GM18909 (cell line): ENCODE data around the gene MSMO1.
"Not testable (repeated sequence)": the region's sequence is repeated elsewhere in the genome, so short reads cannot be mapped to it uniquely, and the experiment has no call there.

Source experiments
- ATAC-seq: cut with Tn5 transposase; IDR thresholded peaks from one replicate; pipeline ENCODE4 v1.9.1; 2021; ENCODE audit warnings: mild to moderate bottlenecking; ENCODE audit not compliant: unreplicated experiment, poor library complexity

MSMO1 gene

GRCh38 chr4:165324236-165324917, 3.1 kb upstream of the MSMO1 start:
- no peak for ATAC-seq

DNA sequence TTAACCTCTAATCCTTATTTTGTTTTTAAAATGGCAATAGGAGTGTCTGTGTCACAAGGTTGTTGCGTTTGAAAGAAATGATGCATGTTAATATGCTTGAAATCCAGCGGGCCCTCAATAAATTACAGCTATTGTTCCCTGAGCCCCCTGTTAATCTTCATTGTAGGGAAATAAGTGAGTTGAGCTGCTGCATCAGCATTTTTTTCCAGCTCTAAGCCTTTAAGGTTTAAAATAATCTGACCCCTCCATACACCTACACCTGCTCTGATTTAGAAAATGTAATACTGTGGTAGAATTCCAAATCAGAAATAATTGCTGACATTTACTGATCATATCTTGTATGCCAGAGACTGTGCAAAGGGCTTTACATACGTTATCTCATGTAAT, 2.6 kb upstream of the MSMO1 start:
- ATAC-seq, result no peak

DNA sequence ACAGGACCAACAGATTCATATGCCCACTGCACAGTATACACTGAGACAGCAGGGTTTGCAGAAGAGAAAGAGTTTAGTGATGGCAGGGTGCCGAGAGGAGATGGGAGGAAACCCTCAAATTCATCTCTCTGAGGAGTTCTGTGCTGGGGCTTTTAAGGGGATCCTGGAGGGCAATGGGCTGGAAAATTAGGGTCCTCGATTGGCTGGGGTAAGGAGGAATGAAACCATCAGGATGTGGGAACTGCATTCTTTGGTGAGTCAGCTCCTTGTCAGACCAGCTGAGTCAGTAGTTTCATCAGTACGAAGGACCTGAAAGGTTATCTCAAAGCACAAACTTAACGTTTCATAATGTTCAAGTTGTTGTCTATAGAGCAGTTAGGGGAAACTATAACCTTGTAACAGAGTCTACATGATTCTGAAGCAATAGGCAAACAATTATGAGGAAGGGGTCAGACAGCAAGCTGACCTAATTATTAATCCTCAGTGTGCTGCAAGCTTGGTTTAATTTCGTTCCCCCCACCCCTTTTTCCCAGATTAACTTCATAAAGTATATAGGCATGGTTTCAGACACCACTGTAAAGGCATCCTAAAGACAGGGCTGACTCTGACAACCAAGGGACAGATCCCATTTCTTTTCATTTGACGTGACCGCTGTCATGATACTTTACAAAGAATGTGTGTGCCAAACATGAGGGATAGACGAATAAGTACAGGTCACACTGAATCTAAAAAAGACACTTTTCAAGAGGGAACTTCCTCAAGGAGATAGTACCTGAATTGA, 1.5 kb upstream of the MSMO1 start:
- ATAC-seq, result no peak

DNA sequence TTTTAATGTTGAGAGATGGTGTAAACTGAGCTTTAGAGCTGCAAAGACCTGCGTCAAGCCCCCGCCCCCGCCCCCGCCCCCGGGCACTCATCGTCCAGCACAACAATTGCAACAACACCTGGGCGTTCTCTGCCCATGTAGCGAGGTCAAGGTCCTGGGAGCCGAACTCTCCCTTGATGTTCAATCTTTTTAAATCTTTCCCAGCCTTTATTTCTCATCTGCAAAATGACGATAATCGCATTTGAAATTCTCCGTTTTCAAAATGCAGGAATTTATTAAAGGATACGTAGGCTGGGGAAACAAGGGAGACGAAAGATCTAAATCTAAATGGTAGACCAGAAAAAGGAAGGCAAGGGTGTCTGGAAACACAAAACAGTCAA, 648 bp upstream of the MSMO1 start:
- ATAC-seq, result peak; percentile 20

DNA sequence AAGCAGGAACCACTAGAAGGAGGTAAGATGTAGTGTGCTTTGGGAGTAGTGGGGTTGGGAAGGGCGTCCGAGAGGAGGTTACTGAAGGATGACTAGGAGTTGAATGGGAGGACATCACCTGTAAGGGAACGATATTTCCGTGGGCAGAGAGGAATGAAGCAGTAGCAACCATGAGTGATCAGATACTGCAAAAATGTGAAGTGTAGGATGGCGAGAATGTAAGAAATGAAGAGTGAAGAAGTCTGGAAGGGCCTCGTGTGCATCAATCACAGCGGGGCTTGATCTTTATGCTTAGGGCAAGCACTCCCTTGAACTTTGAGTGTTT, 594 bp downstream of the MSMO1 start:
- no peak for ATAC-seq

DNA sequence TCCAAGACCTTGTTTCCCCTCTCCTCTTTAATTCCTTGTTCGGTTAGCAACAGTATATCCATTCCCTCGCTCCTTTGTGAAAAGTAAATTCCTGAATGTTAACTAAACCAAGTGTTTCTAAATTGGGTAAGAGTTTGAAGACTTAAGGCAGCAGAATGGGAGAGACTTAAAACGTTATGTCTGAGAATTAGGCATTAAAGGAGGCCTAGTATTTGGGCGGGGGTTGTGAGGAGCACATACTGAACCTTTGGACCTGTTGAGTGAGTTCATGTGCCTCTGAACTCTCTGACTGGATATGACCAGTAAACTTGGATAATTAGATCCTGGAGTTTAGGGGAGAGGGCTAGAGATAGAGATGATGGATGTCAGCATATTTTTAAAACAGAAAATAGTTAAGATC, 1.2 kb downstream of the MSMO1 start:
- ATAC-seq, result no peak

DNA sequence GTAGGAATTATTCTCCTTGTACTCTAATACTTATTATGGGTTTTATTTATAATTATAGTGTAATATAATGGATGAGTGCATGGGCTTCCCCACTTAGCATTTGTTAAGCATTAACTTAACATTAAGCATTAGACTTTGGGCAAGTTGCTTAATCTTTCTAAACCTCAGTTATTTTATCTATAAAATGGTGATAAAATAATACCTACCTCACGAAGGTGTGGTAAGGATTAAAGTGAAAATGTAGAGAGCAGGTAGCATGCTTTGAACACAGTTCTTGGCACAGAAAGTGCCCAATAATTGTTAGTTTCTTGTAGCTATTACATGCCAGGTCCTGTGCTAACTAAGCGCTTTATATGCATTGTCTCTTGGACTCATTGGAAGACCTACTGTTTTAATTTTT, 2.6 kb downstream of the MSMO1 start:
- ATAC-seq, result no peak

DNA sequence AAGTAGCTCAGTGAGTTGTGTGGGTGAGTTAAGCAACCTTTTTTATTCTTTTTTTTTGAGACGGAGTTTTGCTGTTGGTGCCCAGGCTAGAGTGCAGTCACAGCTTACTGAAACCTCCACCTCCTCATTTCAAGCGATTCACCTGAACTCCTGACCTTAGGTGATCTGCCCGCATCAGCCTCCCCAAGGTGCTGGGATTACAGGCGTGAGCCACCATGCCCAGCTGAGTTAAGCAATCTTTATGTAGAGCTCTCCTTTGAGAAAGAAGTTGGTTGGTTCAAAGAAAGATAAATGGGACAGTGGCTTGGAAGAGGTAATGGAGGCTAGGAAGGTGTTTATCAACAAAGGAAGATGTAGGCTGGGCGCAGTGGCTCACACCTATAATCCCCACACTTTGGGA, 3.2 kb downstream of the MSMO1 start:
- no peak for ATAC-seq

- ATAC-seq, result no peak
These were observed 3.9 kb downstream of the MSMO1 start for GRCh38 chr4:165331359-165331758.

DNA sequence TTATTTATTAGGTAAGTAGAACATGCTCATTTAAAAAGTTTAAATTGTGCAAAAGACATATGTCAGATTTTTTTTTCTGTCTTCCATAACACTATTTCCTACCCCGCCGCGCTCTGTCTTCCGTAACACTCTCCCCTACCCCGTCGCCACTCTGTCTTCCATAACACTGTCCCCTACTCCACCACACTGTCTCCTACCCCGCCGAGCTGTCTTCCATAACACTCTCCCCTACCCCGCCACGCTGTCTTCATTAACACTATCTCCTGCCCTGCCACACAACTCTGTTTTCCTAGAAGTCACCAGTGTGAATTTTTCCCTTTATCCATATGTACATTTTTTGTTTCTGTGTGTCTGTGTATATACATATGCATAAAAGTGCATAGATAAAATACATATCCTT, 4.4 kb downstream of the MSMO1 start:
- ATAC-seq, result no peak

DNA sequence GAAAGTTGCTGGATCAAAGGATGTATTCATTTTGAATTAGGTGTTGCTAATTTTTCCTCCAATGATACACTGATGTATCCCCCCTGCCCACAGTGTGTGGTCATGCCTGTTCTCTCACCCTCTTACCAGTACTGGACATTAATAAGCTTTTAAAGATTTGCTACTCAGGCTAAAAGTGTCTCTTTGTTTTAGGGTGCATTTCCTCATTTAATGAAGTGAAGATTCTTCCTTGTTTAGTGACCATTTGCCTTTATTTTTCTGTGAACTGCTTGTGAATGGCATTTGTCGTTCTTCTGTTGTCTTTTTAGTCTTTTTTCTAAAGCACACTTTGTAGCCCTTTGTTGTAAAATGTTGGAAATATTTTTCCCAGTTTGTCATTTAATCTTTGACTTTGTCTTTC, 5.0 kb downstream of the MSMO1 start:
- ATAC-seq, result no peak

DNA sequence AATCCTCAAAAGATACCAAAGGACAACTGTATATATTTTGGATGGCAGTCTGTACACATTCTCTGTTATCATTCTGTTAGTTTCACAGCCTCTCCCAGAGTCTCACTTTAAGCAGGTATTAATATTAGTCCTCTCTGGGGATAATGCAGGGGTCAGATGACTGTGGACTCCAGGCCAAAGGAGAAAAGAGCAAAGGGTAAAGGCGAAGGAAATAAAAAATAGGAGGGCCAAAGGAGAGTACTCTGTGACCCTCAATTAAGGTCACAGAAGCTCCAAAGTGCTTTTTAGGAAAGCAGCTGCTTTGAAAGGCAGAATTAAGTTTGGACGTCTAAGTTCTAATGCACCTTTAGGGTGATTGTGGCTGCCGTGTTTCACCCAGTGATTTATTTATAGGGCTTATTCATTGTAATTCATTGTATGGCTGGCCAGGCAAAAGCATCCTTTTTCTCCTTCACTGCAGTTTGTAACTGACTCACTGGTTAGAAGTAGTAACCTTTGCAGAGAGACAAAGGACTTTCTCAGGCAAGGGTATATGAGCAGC, 7.8 kb downstream of the MSMO1 start:
- no peak for ATAC-seq

GRCh38 chr4:165336743-165337142, 9.3 kb downstream of the MSMO1 start:
- no peak for ATAC-seq

- ATAC-seq, result not testable (repeated sequence)
These were observed 14.9 kb downstream of the MSMO1 start for GRCh38 chr4:165342340-165342739.

DNA sequence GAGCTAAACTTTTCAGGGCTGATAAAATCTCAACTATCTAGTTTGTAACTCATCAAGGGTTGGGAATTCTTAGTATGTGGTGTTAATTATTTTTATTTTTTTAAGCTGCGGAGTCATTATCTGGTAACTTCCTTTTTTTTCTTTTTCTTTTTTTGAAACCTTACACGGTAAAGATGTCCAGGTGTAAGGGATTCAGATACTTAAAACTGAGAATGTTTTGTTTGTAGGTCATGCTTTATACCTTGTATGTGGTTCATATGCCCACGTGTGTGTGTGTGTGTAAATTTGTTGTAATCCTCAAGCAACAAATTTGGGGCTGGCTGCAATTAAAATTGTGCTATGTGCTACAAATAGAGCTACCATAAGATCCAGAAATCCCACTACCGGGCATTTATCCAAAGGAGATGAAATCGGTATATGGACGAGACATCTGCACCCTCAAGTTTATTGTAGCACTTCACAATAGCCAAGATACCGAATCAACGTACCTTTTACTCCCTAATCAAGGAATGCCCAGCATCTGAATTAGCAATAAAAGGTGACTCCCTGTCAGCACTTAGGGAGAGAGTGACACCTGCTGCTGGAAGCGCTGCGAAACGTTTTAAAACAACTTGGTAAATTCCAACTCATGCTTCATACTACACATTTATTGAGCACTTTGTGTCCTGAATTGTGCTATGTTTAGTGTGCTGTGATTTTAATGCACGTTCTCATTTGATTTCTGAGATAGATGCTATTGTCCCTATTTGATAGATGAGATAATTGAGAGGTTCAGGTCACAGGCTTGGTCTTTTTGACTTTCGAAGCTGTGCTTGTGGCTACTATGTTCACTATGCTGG, 16.1 kb downstream of the MSMO1 start:
- no peak for ATAC-seq

DNA sequence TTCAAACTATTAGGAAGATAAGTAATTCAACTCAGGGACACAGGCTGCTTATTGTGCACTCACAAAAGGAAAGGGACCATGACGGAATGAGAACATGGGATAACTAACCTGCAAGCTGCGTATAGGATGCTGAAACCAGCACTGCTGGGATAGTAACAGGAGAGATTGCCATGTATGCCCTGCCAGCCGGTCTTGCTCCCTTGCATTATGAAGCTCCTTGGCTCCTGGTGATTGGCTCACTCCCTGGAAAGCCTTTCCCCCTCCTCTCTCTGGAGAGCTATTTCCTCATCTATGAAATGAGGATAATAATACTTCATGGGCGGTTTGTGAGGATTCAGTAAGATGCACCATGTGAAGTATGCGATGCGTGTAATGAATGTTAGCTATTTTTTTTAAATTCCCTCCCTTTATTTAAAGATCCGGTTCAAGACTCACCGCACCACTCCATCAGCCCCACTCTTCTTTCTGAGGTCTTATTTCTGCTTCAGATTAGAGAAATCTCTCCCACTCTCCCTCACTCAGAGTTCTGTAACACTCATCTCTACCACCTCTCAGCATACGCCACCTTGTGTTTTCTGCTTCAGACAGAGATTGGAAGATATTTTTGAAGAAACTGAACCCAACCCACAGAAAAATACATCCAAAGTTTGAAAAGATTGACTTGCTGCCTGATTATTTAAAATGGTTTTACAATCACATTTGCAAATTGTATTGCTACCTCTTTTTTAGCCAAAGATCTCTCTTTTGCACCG, 18.4 kb downstream of the MSMO1 start:
- no peak for ATAC-seq

DNA sequence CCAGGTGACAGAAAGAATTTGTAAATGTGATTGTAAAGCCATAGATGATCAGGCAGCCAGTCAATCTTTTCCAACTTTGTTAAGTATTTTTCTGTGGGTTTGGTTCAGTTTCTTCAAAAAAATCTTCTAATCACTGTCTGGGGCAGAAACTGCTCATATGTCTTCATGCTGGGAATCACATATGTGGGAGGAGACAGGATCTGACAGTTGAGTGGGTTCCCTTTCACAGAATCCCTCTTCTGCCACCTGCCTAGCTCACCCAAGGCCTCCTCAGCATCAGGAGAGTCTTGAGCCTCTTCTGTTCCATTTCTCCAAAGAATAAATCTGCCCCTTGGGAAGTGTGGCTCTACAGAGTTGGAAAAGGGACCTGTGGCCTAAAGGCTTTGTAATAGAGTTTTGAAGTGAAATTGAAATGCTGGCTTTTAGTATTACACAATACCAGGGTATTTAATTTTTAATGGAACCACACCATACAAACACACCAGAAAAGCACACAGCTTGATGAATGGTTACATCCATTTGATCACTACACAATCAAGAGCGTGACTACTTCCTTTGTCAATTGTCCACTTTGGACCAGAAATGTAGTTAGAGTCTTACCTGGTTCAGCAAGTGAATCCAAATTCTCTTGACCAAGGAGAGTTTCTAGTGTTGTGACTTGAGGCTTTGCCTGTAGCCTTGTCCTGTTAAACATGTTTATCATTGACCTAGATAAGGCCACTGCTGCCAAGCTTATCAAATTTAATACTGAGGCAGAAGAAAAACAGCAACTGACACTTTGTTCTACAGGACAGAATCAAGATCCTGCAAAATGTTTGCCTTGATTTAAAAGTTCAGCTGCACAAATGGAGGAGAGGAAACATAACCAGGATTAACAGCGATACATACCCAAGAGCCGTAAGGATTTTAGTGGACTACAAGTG, 20.4 kb downstream of the MSMO1 start:
- ATAC-seq, result no peak

- no peak for ATAC-seq
These were observed 24.1 kb downstream of the MSMO1 start for GRCh38 chr4:165351359-165352130.

GRCh38 chr4:165355900-165356300, 28.4 kb downstream of the MSMO1 start:
- peak; percentile 63 for ATAC-seq
